NAMALWA (cell line): Measurements from ENCODE around the gene NCK2.

ENCODE experiments used
- DNase-seq: peaks from one replicate; pipeline ENCODE4 v3.0.0-alpha.2; 2015; ENCODE audit warnings: low spot score

Gene NCK2

GRCh38 chr2:105873721-105874120, 129.0 kb downstream of the NCK2 start:
- no peak for DNase-seq

GRCh38 chr2:105874466-105874865, 129.8 kb downstream of the NCK2 start:
- no peak for DNase-seq

- DNase-seq = no peak
Observed at GRCh38 chr2:105875241-105875640, 130.5 kb downstream of the NCK2 start.

- no peak for DNase-seq
Observed at GRCh38 chr2:105876191-105876590, 131.5 kb downstream of the NCK2 start.

GRCh38 chr2:105877945-105878344, 133.2 kb downstream of the NCK2 start:
- DNase-seq = no peak

- DNase-seq = no peak
Observed at GRCh38 chr2:105879106-105879802, 134.5 kb downstream of the NCK2 start.

- no peak for DNase-seq
Observed at GRCh38 chr2:105879803-105880300, 135.1 kb downstream of the NCK2 start.

- DNase-seq = no peak
Observed at GRCh38 chr2:105880637-105881036, 135.9 kb downstream of the NCK2 start.

- no peak for DNase-seq
Observed at GRCh38 chr2:105881286-105882136, 136.8 kb downstream of the NCK2 start.

GRCh38 chr2:105882341-105882740, 137.6 kb downstream of the NCK2 start:
- no peak for DNase-seq

GRCh38 chr2:105882920-105883435, 138.3 kb downstream of the NCK2 start:
- DNase-seq = no peak

- DNase-seq = no peak
Observed at GRCh38 chr2:105883911-105884694, 139.4 kb downstream of the NCK2 start.

GRCh38 chr2:105885456-105885855, 140.7 kb downstream of the NCK2 start:
- DNase-seq = no peak

GRCh38 chr2:105886029-105886454, 141.3 kb downstream of the NCK2 start:
- DNase-seq = no peak

GRCh38 chr2:105886687-105887086, 142.0 kb downstream of the NCK2 start:
- DNase-seq = no peak

GRCh38 chr2:105887256-105887655, 142.5 kb downstream of the NCK2 start:
- DNase-seq = no peak

GRCh38 chr2:105888625-105889024, 143.9 kb downstream of the NCK2 start:
- DNase-seq = peak; percentile 55

GRCh38 chr2:105889046-105889445, 144.3 kb downstream of the NCK2 start:
- DNase-seq = no peak

GRCh38 chr2:105890111-105890510, 145.4 kb downstream of the NCK2 start:
- no peak for DNase-seq

GRCh38 chr2:105890856-105891255, 146.1 kb downstream of the NCK2 start:
- no peak for DNase-seq

GRCh38 chr2:105893011-105893995, 148.6 kb downstream of the NCK2 start:
- no peak for DNase-seq
